ENCODE data around the gene ATXN3.

DNA sequence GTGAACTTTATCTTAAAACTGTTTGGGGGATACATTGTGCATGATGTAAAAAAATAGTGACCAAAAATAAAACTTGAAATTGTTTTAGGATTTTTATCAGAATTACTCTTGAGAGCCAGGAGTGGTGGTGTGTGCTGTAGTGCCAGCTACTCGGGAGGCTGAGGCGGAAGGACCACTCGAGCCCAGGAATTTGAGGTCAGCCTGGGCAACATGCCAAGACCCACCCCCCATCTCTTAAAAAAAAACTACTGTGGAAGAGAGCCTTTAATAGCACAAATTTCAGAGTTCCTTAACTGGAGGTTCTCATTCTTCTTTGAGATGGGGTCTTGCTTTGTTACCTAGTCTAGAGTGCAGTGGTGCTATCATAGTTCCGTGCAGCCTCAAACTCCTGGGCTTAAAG lies 36.9 kb upstream of the ATXN3 start:
- TF ChIP-seq, protein P1, sequence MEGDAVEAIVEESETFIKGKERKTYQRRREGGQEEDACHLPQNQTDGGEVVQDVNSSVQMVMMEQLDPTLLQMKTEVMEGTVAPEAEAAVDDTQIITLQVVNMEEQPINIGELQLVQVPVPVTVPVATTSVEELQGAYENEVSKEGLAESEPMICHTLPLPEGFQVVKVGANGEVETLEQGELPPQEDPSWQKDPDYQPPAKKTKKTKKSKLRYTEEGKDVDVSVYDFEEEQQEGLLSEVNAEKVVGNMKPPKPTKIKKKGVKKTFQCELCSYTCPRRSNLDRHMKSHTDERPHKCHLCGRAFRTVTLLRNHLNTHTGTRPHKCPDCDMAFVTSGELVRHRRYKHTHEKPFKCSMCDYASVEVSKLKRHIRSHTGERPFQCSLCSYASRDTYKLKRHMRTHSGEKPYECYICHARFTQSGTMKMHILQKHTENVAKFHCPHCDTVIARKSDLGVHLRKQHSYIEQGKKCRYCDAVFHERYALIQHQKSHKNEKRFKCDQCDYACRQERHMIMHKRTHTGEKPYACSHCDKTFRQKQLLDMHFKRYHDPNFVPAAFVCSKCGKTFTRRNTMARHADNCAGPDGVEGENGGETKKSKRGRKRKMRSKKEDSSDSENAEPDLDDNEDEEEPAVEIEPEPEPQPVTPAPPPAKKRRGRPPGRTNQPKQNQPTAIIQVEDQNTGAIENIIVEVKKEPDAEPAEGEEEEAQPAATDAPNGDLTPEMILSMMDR (IDR thresholded peaks at IDR 0.05; ENCODE audit: insufficient read depth, low read depth, low read length), result no peak
- TF ChIP-seq EZH2 (IDR thresholded peaks at IDR 0.05; ENCODE audit: insufficient read depth, low read length), result no peak
